Liver (tissue), 9 donors: ENCODE results near the gene TTC28. TPM values are rescaled to one million over a fixed set of nuclear protein-coding genes. Genes with fewer than 3 reads are reported as not detected.

Experiments used
- DNase-seq: peaks from one replicate; pipeline ENCODE4 v3.0.0-alpha.2; 2017; ENCODE audit warnings: low spot score
- H3K27ac ChIP-seq, 2 donors: one replicate each; pipeline ENCODE4 v1.7.0; 2013; ENCODE audit warnings: inconsistent platforms in 2 of 2, low read length in 2 of 2, control low read depth in 1 of 2, low read depth in 1 of 2, mild to moderate bottlenecking in 1 of 2
- H3K27me3 ChIP-seq, 4 donors: one replicate each; pipeline versions ENCODE4 v1.6.1 to v1.7.0; 2013; ENCODE audit warnings: low read length in 3 of 4, inconsistent platforms in 1 of 4, mild to moderate bottlenecking in 1 of 4, moderate library complexity in 1 of 4; ENCODE audit not compliant: control insufficient read depth in 4 of 4, insufficient read depth in 4 of 4
- H3K36me3 ChIP-seq, 4 donors: one replicate each; pipeline versions ENCODE4 v1.6.1 to v1.7.0; 2013; ENCODE audit warnings: low read length in 3 of 4, mild to moderate bottlenecking in 3 of 4, low read depth in 1 of 4, moderate library complexity in 1 of 4; ENCODE audit not compliant: control insufficient read depth in 4 of 4, insufficient read depth in 3 of 4
- H3K4me1 ChIP-seq, 4 donors: one replicate each; pipeline versions ENCODE4 v1.6.1 to v1.7.0; 2013; ENCODE audit warnings: low read length in 3 of 4, mild to moderate bottlenecking in 3 of 4, moderate library complexity in 1 of 4; ENCODE audit not compliant: control insufficient read depth in 4 of 4, insufficient read depth in 4 of 4
- H3K4me3 ChIP-seq, 3 donors: one replicate each; pipeline versions ENCODE4 v1.6.1 to v1.7.0; 2013; ENCODE audit warnings: low read length in 3 of 3, control low read depth in 1 of 3, low read depth in 1 of 3, mild to moderate bottlenecking in 1 of 3
- H3K9ac ChIP-seq, 2 donors: one replicate each; pipeline ENCODE4 v1.7.0; 2013; ENCODE audit warnings: low read length in 2 of 2, mild to moderate bottlenecking in 2 of 2, moderate library complexity in 2 of 2, control low read depth in 1 of 2, low read depth in 1 of 2
- H3K9me3 ChIP-seq, 4 donors: one replicate each; pipeline versions ENCODE4 v1.6.1 to v1.7.0; 2013; ENCODE audit warnings: low read length in 3 of 4; ENCODE audit not compliant: control insufficient read depth in 4 of 4
- FOXA1 ChIP-seq: IDR thresholded peaks from 2 replicates; pipeline ENCODE4 v1.6.1; 2016; ENCODE audit warnings: antibody characterized with exemption
- FOXA2 ChIP-seq: IDR thresholded peaks from 2 replicates; pipeline ENCODE4 v1.6.1; 2016; ENCODE audit warnings: antibody characterized with exemption
- GABPA ChIP-seq, 2 donors: IDR thresholded peaks in 1 of 2; conservative IDR thresholded peaks in 1 of 2; 2 replicates each; pipeline ENCODE4 v1.6.1; 2016; ENCODE audit warnings: antibody characterized with exemption in 2 of 2, mild to moderate bottlenecking in 1 of 2, moderate library complexity in 1 of 2
- RAD21 ChIP-seq, 2 donors: IDR thresholded peaks; 2 replicates each; pipeline ENCODE4 v1.6.1; 2016; ENCODE audit warnings: antibody characterized with exemption in 2 of 2, mild to moderate bottlenecking in 2 of 2
- RXRA ChIP-seq, 2 donors: IDR thresholded peaks; 2 replicates each; pipeline ENCODE4 v1.6.1; 2017 to 2018; ENCODE audit warnings: antibody characterized with exemption in 2 of 2, mild to moderate bottlenecking in 1 of 2
- SP1 ChIP-seq: IDR thresholded peaks from 2 replicates; pipeline ENCODE4 v1.6.1; 2018; ENCODE audit warnings: antibody characterized with exemption, mild to moderate bottlenecking
- TAF1 ChIP-seq: conservative IDR thresholded peaks from 2 replicates; pipeline ENCODE4 v1.6.1; 2016; ENCODE audit warnings: antibody characterized with exemption, mild to moderate bottlenecking
- YY1 ChIP-seq: IDR thresholded peaks from 2 replicates; pipeline ENCODE4 v1.6.1; 2016; ENCODE audit warnings: antibody characterized with exemption, mild to moderate bottlenecking
- WGBS: extraction: QIAGEN DNeasy Blood & Tissue Kit; methylation state at CpG from one replicate; pipeline ENCODE4 v1.1.7; 2013; 5-methylcytosine and 5-hydroxymethylcytosine counted together
- polyA plus RNA-seq, 2 donors: library from polyadenylated mRNA; stranded (reverse) in 1 of 2; unstranded in 1 of 2; fragments of 200-250 nt in 1 of 2; fragments of >200 nt in 1 of 2; fragmentation: Nextera tagmentation in 1 of 2; extraction: Ambion mirVana in 1 of 2; gene quantifications; one replicate each; pipeline versions ENCODE4 v1.2.1 to v1.2.3, GENCODE V29; 2013 to 2015
- total RNA-seq, 2 donors: library from RNA; depleted of rRNA; stranded (reverse); fragments of >200 nt; gene quantifications; one replicate each; pipeline ENCODE4 v1.2.3, GENCODE V29; 2014
- TF ChIP-seq, protein P1 (sequence below): IDR thresholded peaks from 2 replicates; pipeline ENCODE4 v1.6.1; 2016; ENCODE audit warnings: antibody characterized with exemption
- TF ChIP-seq, protein P2 (sequence below): IDR thresholded peaks from 2 replicates; pipeline ENCODE4 v1.6.1; 2016; ENCODE audit warnings: antibody characterized with exemption
- TF ChIP-seq, protein P3 (sequence below): IDR thresholded peaks from 2 replicates; pipeline ENCODE4 v1.6.1; 2016; ENCODE audit warnings: antibody characterized with exemption
- TF ChIP-seq, protein P4 (sequence below): IDR thresholded peaks from 2 replicates; pipeline ENCODE4 v1.6.1; 2016; ENCODE audit warnings: antibody characterized with exemption, mild to moderate bottlenecking
- TF ChIP-seq, protein P5 (sequence below): fragments of 150-350 bp; IDR thresholded peaks from 2 replicates; pipeline ENCODE4 v1.5.1; 2017; ENCODE audit warnings: improper control_type of control experiment, low read depth, low read length; ENCODE audit not compliant: missing input control
- donor health status: healthy.
- donor health status: healthy.
- donor health status: healthy.
- donor health status: healthy.
- donor health status: healthy.

TTC28 gene
- total and polyA plus RNA-seq, 4 donors, result 4.2 to 19.4 (median 5.9) TPM

- no peaks in the 10 kb centered on the region for H3K36me3 ChIP-seq
- no peak overlapping the region for H3K4me3 ChIP-seq
- DNase-seq, result no peak
- TF ChIP-seq, protein P1, sequence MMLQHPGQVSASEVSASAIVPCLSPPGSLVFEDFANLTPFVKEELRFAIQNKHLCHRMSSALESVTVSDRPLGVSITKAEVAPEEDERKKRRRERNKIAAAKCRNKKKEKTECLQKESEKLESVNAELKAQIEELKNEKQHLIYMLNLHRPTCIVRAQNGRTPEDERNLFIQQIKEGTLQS, result no peak
- TF ChIP-seq, protein P2, sequence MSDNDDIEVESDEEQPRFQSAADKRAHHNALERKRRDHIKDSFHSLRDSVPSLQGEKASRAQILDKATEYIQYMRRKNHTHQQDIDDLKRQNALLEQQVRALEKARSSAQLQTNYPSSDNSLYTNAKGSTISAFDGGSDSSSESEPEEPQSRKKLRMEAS, result no peak
- TF ChIP-seq, protein P3, sequence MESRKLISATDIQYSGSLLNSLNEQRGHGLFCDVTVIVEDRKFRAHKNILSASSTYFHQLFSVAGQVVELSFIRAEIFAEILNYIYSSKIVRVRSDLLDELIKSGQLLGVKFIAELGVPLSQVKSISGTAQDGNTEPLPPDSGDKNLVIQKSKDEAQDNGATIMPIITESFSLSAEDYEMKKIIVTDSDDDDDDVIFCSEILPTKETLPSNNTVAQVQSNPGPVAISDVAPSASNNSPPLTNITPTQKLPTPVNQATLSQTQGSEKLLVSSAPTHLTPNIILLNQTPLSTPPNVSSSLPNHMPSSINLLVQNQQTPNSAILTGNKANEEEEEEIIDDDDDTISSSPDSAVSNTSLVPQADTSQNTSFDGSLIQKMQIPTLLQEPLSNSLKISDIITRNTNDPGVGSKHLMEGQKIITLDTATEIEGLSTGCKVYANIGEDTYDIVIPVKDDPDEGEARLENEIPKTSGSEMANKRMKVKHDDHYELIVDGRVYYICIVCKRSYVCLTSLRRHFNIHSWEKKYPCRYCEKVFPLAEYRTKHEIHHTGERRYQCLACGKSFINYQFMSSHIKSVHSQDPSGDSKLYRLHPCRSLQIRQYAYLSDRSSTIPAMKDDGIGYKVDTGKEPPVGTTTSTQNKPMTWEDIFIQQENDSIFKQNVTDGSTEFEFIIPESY, result no peak
- TF ChIP-seq RXRA (IDR thresholded peaks at IDR 0.05), result no peak
- TF ChIP-seq, protein P4, sequence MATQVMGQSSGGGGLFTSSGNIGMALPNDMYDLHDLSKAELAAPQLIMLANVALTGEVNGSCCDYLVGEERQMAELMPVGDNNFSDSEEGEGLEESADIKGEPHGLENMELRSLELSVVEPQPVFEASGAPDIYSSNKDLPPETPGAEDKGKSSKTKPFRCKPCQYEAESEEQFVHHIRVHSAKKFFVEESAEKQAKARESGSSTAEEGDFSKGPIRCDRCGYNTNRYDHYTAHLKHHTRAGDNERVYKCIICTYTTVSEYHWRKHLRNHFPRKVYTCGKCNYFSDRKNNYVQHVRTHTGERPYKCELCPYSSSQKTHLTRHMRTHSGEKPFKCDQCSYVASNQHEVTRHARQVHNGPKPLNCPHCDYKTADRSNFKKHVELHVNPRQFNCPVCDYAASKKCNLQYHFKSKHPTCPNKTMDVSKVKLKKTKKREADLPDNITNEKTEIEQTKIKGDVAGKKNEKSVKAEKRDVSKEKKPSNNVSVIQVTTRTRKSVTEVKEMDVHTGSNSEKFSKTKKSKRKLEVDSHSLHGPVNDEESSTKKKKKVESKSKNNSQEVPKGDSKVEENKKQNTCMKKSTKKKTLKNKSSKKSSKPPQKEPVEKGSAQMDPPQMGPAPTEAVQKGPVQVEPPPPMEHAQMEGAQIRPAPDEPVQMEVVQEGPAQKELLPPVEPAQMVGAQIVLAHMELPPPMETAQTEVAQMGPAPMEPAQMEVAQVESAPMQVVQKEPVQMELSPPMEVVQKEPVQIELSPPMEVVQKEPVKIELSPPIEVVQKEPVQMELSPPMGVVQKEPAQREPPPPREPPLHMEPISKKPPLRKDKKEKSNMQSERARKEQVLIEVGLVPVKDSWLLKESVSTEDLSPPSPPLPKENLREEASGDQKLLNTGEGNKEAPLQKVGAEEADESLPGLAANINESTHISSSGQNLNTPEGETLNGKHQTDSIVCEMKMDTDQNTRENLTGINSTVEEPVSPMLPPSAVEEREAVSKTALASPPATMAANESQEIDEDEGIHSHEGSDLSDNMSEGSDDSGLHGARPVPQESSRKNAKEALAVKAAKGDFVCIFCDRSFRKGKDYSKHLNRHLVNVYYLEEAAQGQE, result no peak
- H3K9me3 ChIP-seq, result no peaks in the 10 kb centered on the region
- no peak overlapping the region for H3K9ac ChIP-seq
- no peaks in the 10 kb centered on the region for H3K27me3 ChIP-seq
- 92% methylated on average over 3 of the region's 3 CpGs for WGBS
- H3K27ac ChIP-seq, result no peak overlapping the region
- H3K4me1 ChIP-seq, result peaks cover 0 to 11% (median 6%) of the 10 kb centered on the region in 4 donors
Observed at GRCh38 chr22:28381429-28382167, 298.0 kb downstream of the TTC28 start.

DNA sequence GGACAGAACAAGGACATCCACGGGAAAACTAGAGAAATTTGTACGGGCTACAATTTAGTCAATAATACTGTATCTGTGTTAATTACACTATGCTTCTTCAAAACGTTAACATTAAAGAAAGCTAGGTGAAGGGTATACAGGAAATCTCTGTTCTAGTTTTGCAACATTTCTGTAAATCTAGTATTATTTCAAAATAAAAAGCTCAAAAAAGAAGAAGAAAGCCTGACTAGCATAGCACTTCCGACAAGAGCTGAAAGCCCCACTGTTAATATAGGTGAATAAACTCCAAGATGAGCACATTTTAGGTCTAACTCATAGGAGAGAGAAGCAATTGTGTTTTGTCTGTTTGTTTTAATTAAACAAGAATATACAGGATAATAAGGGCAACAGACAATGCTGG, 299.7 kb downstream of the TTC28 start:
- no peaks in the 10 kb centered on the region for H3K36me3 ChIP-seq
- peaks cover 4 to 19% (median 14%) of the 10 kb centered on the region in 4 donors for H3K4me1 ChIP-seq
- H3K27me3 ChIP-seq, result no peaks in the 10 kb centered on the region
- no peak for DNase-seq
- no peak overlapping the region for H3K4me3 ChIP-seq
- no peak for TF ChIP-seq RXRA (IDR thresholded peaks at IDR 0.05)
- TF ChIP-seq SP1, result no peak
- TF ChIP-seq, protein P5, sequence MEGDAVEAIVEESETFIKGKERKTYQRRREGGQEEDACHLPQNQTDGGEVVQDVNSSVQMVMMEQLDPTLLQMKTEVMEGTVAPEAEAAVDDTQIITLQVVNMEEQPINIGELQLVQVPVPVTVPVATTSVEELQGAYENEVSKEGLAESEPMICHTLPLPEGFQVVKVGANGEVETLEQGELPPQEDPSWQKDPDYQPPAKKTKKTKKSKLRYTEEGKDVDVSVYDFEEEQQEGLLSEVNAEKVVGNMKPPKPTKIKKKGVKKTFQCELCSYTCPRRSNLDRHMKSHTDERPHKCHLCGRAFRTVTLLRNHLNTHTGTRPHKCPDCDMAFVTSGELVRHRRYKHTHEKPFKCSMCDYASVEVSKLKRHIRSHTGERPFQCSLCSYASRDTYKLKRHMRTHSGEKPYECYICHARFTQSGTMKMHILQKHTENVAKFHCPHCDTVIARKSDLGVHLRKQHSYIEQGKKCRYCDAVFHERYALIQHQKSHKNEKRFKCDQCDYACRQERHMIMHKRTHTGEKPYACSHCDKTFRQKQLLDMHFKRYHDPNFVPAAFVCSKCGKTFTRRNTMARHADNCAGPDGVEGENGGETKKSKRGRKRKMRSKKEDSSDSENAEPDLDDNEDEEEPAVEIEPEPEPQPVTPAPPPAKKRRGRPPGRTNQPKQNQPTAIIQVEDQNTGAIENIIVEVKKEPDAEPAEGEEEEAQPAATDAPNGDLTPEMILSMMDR, result no peak
- TF ChIP-seq FOXA1, result no peak
- no peak for TF ChIP-seq FOXA2
- TF ChIP-seq TAF1, result no peak
- TF ChIP-seq, protein P4, result no peak
- no peak for TF ChIP-seq RAD21 (IDR thresholded peaks at IDR 0.05)
- no peak for TF ChIP-seq YY1
- TF ChIP-seq GABPA (IDR thresholded peaks at IDR 0.05 in 1 of 2, conservative IDR thresholded peaks at IDR 0.05 in 1 of 2), result no peak
- H3K9ac ChIP-seq, result no peak overlapping the region
- WGBS, result 89% methylated on average over 4 of the region's 4 CpGs
- no peak overlapping the region for H3K27ac ChIP-seq
- H3K9me3 ChIP-seq, result no peaks in the 10 kb centered on the region
